Activated T-helper 1 cell treated with anti-CD3 and anti-CD28 coated beads, Interleukin-12 subunit alpha, Interleukin-12 subunit beta, Interleukin-2, Interleukin-4 antibody, amounts not matched to agents 30 ng/mL and 10 ng/mL and 1 ng/mL, durations not matched to agents 14 hours and 24 hours and 36 hours (primary cell): ENCODE results near the gene TAF6. TPM values are rescaled to one million over a fixed set of nuclear protein-coding genes. Genes with fewer than 3 reads are reported as not detected.

Experiments used
- DNase-seq: peaks from one replicate; pipeline ENCODE4 v3.0.0; 2021; ENCODE audit warnings: low spot score
- H3K27ac Mint-ChIP-seq: one replicate; pipeline ENCODE4 v1.8.0; 2021; ENCODE audit warnings: mild to moderate bottlenecking, mixed read lengths
- H3K27me3 Mint-ChIP-seq: one replicate; pipeline ENCODE4 v1.8.0; 2022; ENCODE audit warnings: mild to moderate bottlenecking, moderate library complexity, mixed read lengths; ENCODE audit not compliant: insufficient read depth
- H3K36me3 Mint-ChIP-seq: one replicate; pipeline ENCODE4 v1.8.0; 2021; ENCODE audit warnings: low read depth, mixed read lengths
- H3K4me1 Mint-ChIP-seq: one replicate; pipeline ENCODE4 v1.8.0; 2021; ENCODE audit warnings: low read depth, mixed read lengths
- H3K4me3 Mint-ChIP-seq: one replicate; pipeline ENCODE4 v1.8.0; 2021; ENCODE audit warnings: mild to moderate bottlenecking, moderate library complexity, mixed read lengths
- H3K9me3 Mint-ChIP-seq: one replicate; pipeline ENCODE4 v1.8.0; 2021; ENCODE audit warnings: mixed read lengths
- intact Hi-C: fragments of 100-400 bp; cut with micrococcal nuclease; formaldehyde crosslinking; loops from one replicate; pipeline ENCODE4 v1.15.1; 2024
- total RNA-seq: library from RNA; stranded (reverse); gene quantifications from 2 replicates; pipeline ENCODE4 v1.2.3, GENCODE V29; 2022

The TAF6 gene
- total RNA-seq, 1 donor from 2014 or later, result 79.2 TPM

DNA sequence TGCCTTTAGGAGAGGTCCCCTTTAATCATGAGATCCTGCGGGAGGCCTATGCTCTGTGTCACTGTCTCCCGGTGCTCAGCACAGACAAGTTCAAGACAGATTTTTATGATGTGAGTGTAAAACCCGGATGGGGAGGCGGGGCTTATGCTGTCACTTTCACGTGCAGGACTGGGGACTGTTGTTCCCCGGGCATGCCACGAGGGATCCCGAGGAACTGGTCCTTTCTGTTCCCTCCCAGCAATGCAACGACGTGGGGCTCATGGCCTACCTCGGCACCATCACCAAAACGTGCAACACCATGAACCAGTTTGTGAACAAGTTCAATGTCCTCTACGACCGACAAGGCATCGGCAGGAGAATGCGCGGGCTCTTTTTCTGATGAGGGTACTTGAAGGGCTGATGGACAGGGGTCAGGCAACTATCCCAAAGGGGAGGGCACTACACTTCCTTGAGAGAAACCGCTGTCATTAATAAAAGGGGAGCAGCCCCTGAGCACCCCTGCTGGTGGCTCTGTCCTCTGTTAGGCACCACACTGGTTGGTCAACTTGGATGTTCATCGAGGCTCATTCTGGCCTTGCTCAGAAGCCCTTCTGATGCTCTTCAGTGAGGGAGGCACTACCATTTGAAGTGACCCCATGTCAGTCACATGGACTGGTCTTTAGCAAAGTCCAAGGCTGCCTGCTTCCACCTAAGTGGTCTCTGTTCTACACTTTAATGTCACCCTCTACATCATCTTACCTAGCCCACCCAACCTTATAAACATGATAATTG lies 27.6 kb downstream of the TAF6 start:
- Mint-ChIP-seq H3K27ac (no peak overlapping the region), H3K4me3 (peak overlapping the region; percentile 90), H3K4me1 (peaks cover 35% of the 10 kb centered on the region), H3K9me3 (no peaks in the 10 kb centered on the region), H3K36me3 (peaks cover 59% of the 10 kb centered on the region), H3K27me3 (peaks cover 3% of the 10 kb centered on the region)
- DNase-seq, result no peak
- intact Hi-C loops, result no loop called here

- intact Hi-C loops, result no loop called here
- H3K36me3 Mint-ChIP-seq, result peaks cover 51% of the 10 kb centered on the region
- H3K27me3 Mint-ChIP-seq, result peaks cover 3% of the 10 kb centered on the region
- peak overlapping the region; percentile 90 for H3K4me3 Mint-ChIP-seq
- H3K9me3 Mint-ChIP-seq, result no peaks in the 10 kb centered on the region
- H3K27ac Mint-ChIP-seq, result peak overlapping the region; percentile 3
- no peak for DNase-seq
- peaks cover 31% of the 10 kb centered on the region for H3K4me1 Mint-ChIP-seq
These were observed 28.4 kb downstream of the TAF6 start for GRCh38 chr7:100090527-100091410.

- no peaks in the 10 kb centered on the region for H3K9me3 Mint-ChIP-seq
- peaks cover 43% of the 10 kb centered on the region for H3K36me3 Mint-ChIP-seq
- DNase-seq, result no peak
- H3K4me3 Mint-ChIP-seq, result peak overlapping the region; percentile 90
- H3K27ac Mint-ChIP-seq, result peak overlapping the region; percentile 93
- H3K4me1 Mint-ChIP-seq, result peaks cover 29% of the 10 kb centered on the region
- H3K27me3 Mint-ChIP-seq, result peaks cover 6% of the 10 kb centered on the region
- intact Hi-C loops, result loop anchor here (1.0 to 2.0 kb wide), 6 partner anchors 8 to 171 kb away; partner anchors contain the start of genes MBLAC1, TRIM4, ZKSCAN1 and ZNF3
These were observed 29.5 kb downstream of the TAF6 start for GRCh38 chr7:100089458-100090196.

DNA sequence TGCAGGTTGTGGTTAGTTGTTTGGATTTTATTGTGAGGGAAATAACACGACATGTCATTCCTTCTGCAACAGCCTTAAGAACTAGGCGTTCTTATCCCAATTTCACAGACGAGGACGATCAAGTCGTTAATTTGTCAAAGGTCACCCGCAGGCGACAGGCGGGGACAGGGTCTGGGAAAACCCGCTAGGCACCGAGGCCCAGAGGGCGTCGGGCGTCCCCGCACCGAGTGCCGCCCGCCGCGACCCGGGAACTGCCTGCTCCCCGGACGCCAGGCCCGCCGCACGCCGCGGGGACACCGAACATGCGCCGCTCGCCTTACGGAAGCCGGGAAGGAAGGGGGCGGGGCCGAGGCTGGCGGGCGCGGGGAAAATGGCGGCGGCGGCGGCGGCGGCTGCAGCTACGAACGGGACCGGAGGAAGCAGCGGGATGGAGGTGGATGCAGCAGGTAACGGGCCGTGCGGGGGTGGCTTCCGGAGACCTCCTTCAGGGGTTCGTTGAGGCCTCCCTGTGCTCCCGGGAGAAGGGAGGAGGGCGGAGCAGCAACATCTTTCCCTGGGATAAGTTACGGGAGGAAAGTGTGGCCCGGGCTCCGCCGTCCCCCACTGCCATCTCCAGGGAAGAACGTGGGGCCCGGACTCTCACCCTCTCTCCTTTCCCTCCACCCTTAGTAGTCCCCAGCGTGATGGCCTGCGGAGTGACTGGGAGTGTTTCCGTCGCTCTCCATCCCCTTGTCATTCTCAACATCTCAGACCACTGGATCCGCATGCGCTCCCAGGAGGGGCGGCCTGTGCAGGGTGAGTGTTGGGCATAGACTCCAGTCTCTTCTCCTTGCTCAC lies 30.3 kb downstream of the TAF6 start, which contains the start of gene COPS6:
Gene COPS6 (plus strand): TSS at position 349 of the 837 bp plus-strand sequence. CDS start 22 bp downstream, at position 371.
- peak; percentile 82 for DNase-seq
- Mint-ChIP-seq H3K4me1 (peaks cover 29% of the 10 kb centered on the region), H3K27me3 (peaks cover 6% of the 10 kb centered on the region), H3K4me3 (peak within 1 kb of the TSS; percentile 90), H3K27ac (peak within 1 kb of the TSS; percentile 93), H3K9me3 (no peaks in the 10 kb centered on the region), H3K36me3 (peaks cover 42% of the 10 kb centered on the region)
- intact Hi-C loops, result loop anchor here (1.0 to 2.0 kb wide), 6 partner anchors 8 to 170 kb away; partner anchors contain the start of genes MBLAC1, TRIM4, ZKSCAN1 and ZNF3

DNA sequence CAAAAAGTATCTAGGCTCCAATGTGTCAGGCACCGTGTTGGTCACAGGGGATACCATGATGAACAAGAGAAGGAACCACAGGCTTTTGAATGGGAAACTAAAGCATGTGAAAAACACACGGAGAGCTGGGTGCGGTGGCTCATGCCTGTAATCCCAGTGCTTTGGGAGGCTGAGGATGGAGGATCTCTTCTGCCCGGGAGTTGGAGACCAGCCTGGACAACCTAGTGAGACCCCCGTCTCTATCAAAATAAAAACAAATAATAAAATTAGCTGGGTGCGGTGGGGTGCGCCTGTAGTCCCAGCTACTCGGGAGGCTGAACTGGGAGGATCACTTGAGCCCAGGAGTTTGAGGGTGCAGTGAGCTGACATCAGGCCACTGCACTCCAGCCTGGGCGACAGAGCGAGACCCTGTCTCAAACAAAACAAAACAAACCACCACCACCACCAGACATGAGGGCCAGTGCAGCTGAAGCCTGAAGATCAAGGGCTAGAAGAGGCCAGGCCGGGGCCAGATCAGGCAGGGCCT lies 31.0 kb downstream of the TAF6 start:
- Mint-ChIP-seq H3K27ac (peak overlapping the region; percentile 93), H3K36me3 (peaks cover 35% of the 10 kb centered on the region), H3K4me3 (peak overlapping the region; percentile 90), H3K4me1 (peaks cover 30% of the 10 kb centered on the region), H3K27me3 (peaks cover 6% of the 10 kb centered on the region), H3K9me3 (no peaks in the 10 kb centered on the region)
- intact Hi-C loops, result loop anchor here (2.0 kb wide), 4 partner anchors 37 to 169 kb away; partner anchors contain the start of genes MBLAC1, TRIM4 and ZKSCAN1
- DNase-seq, result no peak

GRCh38 chr7:100087055-100087750 lies 32.0 kb downstream of the TAF6 start:
- DNase-seq, result no peak
- H3K4me3 Mint-ChIP-seq, result peak overlapping the region; percentile 47
- intact Hi-C loops, result no loop called here
- H3K27ac Mint-ChIP-seq, result peak overlapping the region; percentile 55
- peaks cover 6% of the 10 kb centered on the region for H3K27me3 Mint-ChIP-seq
- H3K9me3 Mint-ChIP-seq, result no peaks in the 10 kb centered on the region
- peaks cover 37% of the 10 kb centered on the region for H3K4me1 Mint-ChIP-seq
- H3K36me3 Mint-ChIP-seq, result peaks cover 26% of the 10 kb centered on the region

DNA sequence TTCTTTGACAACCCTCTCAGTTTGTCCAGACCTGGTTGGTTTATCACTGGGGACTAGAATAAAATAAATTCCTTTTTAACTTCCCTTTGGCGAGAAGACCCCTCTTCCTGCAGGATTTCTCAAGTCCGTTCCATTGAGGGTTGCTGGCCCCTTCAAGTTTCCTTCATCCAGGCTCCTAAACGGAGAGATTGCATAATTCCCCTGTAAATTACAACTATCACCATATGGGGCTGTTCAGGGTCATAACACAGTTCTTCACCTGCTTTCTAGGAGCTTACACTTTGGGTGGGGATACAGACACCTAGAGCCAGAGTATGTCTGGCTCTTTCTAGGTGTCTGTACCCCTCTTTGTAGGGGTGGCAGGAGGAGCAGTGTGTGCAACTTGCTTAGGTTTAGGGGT lies 33.6 kb downstream of the TAF6 start:
- Mint-ChIP-seq H3K4me1 (peaks cover 34% of the 10 kb centered on the region), H3K9me3 (no peaks in the 10 kb centered on the region), H3K27me3 (peaks cover 6% of the 10 kb centered on the region), H3K27ac (peak overlapping the region; percentile 52), H3K4me3 (no peak overlapping the region), H3K36me3 (peaks cover 15% of the 10 kb centered on the region)
- no peak for DNase-seq
- intact Hi-C loops, result no loop called here

GRCh38 chr7:100082978-100083377 lies 36.2 kb downstream of the TAF6 start:
- Mint-ChIP-seq H3K27ac (peak overlapping the region; percentile 92), H3K36me3 (peaks cover 16% of the 10 kb centered on the region), H3K27me3 (peaks cover 6% of the 10 kb centered on the region), H3K9me3 (no peaks in the 10 kb centered on the region), H3K4me1 (peaks cover 31% of the 10 kb centered on the region), H3K4me3 (peak overlapping the region; percentile 89)
- intact Hi-C loops, result loop anchor here (1.0 to 5.0 kb wide), 2 partner anchors 43 to 581 kb away; partner anchors contain the start of genes MBLAC1, ZKSCAN5 and ZNF394
- DNase-seq, result no peak

GRCh38 chr7:100081535-100082102 lies 37.5 kb downstream of the TAF6 start, which contains the start of gene ZNF3:
Gene ZNF3, minus strand, starts transcription at chr7:100081723. Its CDS starts 4,366 bp downstream, at chr7:100077357.
- intact Hi-C loops, result loop anchor here (1.0 to 5.0 kb wide), 12 partner anchors 8 to 579 kb away; partner anchors contain the start of genes AP4M1, CNPY4, MBLAC1 and MCM7
- H3K36me3 Mint-ChIP-seq, result peaks cover 22% of the 10 kb centered on the region
- H3K4me1 Mint-ChIP-seq, result peaks cover 31% of the 10 kb centered on the region
- peaks cover 4% of the 10 kb centered on the region for H3K27me3 Mint-ChIP-seq
- H3K4me3 Mint-ChIP-seq, result peak within 1 kb of the TSS; percentile 89
- no peaks in the 10 kb centered on the region for H3K9me3 Mint-ChIP-seq
- peak within 1 kb of the TSS; percentile 92 for H3K27ac Mint-ChIP-seq
- DNase-seq, result peak; percentile 98

DNA sequence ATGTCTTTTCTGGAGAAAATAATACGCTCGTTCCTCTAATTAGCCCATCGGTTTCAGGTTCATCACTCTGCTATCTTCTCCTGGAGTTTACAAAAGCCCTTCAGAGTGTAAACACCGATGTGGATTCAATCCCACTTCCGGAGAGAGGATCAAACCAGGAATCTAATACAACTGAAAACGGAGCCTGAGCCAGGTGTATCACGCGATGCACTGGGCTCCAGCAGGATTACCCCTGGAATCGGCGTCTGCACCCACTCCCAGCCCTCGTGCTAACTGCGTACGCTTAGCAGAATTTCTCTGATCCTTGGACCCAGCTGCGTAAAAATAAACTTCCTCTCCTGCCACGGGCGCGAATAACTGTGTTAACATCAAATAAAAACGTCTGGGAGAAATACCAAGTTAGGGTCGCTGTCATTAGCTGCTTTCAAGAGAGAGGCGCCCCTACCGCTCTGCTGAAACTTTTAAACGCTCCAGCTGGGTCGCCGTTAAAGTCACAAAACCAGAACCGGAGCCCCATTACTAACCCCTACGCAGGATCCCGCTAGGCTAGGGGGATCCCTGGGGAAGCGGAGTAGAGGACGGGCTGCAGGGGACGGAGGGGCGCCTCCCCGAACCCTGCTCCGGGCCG lies 38.1 kb downstream of the TAF6 start:
- H3K27me3 Mint-ChIP-seq, result peaks cover 4% of the 10 kb centered on the region
- intact Hi-C loops, result loop anchor here (1.0 to 5.0 kb wide), 11 partner anchors 8 to 579 kb away; partner anchors contain the start of genes AP4M1, CNPY4, MCM7 and MEPCE
- H3K4me1 Mint-ChIP-seq, result peaks cover 31% of the 10 kb centered on the region
- H3K4me3 Mint-ChIP-seq, result peak overlapping the region; percentile 89
- H3K9me3 Mint-ChIP-seq, result no peaks in the 10 kb centered on the region
- DNase-seq, result no peak
- peaks cover 28% of the 10 kb centered on the region for H3K36me3 Mint-ChIP-seq
- peak overlapping the region; percentile 70 for H3K27ac Mint-ChIP-seq
